Testis (tissue), 2 donors: ENCODE measurements around the gene MS4A6E.

Source experiments
- CTCF ChIP-seq, 3 experiments: fragments of 450-650 bp in 2 of 3; fragments of 200-600 bp in 1 of 3; sonication (generic) in 1 of 3; IDR thresholded peaks; one replicate each; pipeline ENCODE4 v1.5.1; 2016 to 2019; ENCODE audit warnings: antibody characterized with exemption in 3 of 3, mild to moderate bottlenecking in 2 of 3, moderate library complexity in 1 of 3
- POLR2A ChIP-seq: fragments of 450-650 bp; IDR thresholded peaks from one replicate; pipeline ENCODE4 v1.6.1; 2017; ENCODE audit warnings: antibody characterized with exemption, mild to moderate bottlenecking, moderate library complexity

- no peak for TF ChIP-seq POLR2A
- TF ChIP-seq CTCF (IDR thresholded peaks at IDR 0.05) = no peak
Observed at GRCh38 chr11:60349990-60350389, 22.9 kb downstream of the MS4A6E start.
